ENCODE data around the gene AHR. TPM values are rescaled to one million over a fixed set of nuclear protein-coding genes. Genes with fewer than 3 reads are reported as not detected.
"Not testable (repeated sequence)": the region's sequence is repeated elsewhere in the genome, so short reads cannot be mapped to it uniquely, and the experiment has no call there.

Gene AHR
- total and polyA plus RNA-seq, 2 experiments from 2014 or later: 10.6 to 69.8 TPM

- WGBS (ENCODE audit: low lambda C conversion rate, missing lambda C conversion rate): 87% methylated on average over 5 of the region's 5 CpGs
- no peaks in the 10 kb centered on the region for H4K20me1 ChIP-seq (ENCODE audit: insufficient read depth, poor library complexity, severe bottlenecking)
- TF ChIP-seq EZH2phosphoT487 (IDR thresholded peaks at IDR 0.05; ENCODE audit: low read depth, severe bottlenecking, unreplicated experiment) (no peak), EZH2 (IDR thresholded peaks at IDR 0.05; ENCODE audit: borderline replicate concordance) (no peak), CTCF (IDR thresholded peaks at IDR 0.05; ENCODE audit: poor library complexity) (no peak)
- no peak overlapping the region for H3K27ac ChIP-seq
- no peaks in the 10 kb centered on the region for H3K9me2 ChIP-seq (replicated peaks; ENCODE audit: insufficient read depth)
- no peaks in the 10 kb centered on the region for H3K79me2 ChIP-seq
- no peaks in the 10 kb centered on the region for H3K9me3 ChIP-seq (ENCODE audit: low read depth)
- H2AFZ ChIP-seq: no peak overlapping the region
- H3K4me1 ChIP-seq (ENCODE audit: insufficient read depth): peaks cover 6% of the 10 kb centered on the region
- H3K4me2 ChIP-seq: no peak overlapping the region
- no peak for DNase-seq (ENCODE audit: low spot score)
- H3K36me3 ChIP-seq (replicated peaks; ENCODE audit: insufficient read depth, low read depth): no peaks in the 10 kb centered on the region
- H3K4me3 ChIP-seq: no peak overlapping the region
- H3K27me3 ChIP-seq: no peaks in the 10 kb centered on the region
Observed at GRCh38 chr7:17374654-17375053, 76.2 kb downstream of the AHR start.

GRCh38 chr7:17376595-17376994 lies 78.1 kb downstream of the AHR start:
- Histone ChIP-seq H3K9me2 (replicated peaks; ENCODE audit: insufficient read depth) (no peaks in the 10 kb centered on the region), H3K9me3 (ENCODE audit: low read depth) (no peaks in the 10 kb centered on the region), H2AFZ (no peak overlapping the region), H3K27me3 (no peaks in the 10 kb centered on the region), H3K36me3 (replicated peaks; ENCODE audit: insufficient read depth, low read depth) (no peaks in the 10 kb centered on the region), H3K4me3 (no peak overlapping the region), H3K79me2 (no peaks in the 10 kb centered on the region), H3K4me2 (no peak overlapping the region), H3K4me1 (ENCODE audit: insufficient read depth) (peaks cover 4% of the 10 kb centered on the region), H3K27ac (no peak overlapping the region), H4K20me1 (ENCODE audit: insufficient read depth, poor library complexity, severe bottlenecking) (no peaks in the 10 kb centered on the region)
- DNase-seq (ENCODE audit: low spot score): no peak
- 92% methylated on average over 1 of the region's 1 CpG for WGBS (ENCODE audit: low lambda C conversion rate, missing lambda C conversion rate)
- TF ChIP-seq EZH2 (IDR thresholded peaks at IDR 0.05; ENCODE audit: borderline replicate concordance): no peak

- H3K9me2 ChIP-seq (replicated peaks; ENCODE audit: insufficient read depth): no peaks in the 10 kb centered on the region
- H3K4me1 ChIP-seq (ENCODE audit: insufficient read depth): no peaks in the 10 kb centered on the region
- no peak overlapping the region for H3K4me2 ChIP-seq
- no peak overlapping the region for H2AFZ ChIP-seq
- H3K9me3 ChIP-seq (ENCODE audit: low read depth): no peaks in the 10 kb centered on the region
- no peaks in the 10 kb centered on the region for H3K79me2 ChIP-seq
- H4K20me1 ChIP-seq (ENCODE audit: insufficient read depth, poor library complexity, severe bottlenecking): no peaks in the 10 kb centered on the region
- H3K4me3 ChIP-seq: no peak overlapping the region
- TF ChIP-seq CTCF (IDR thresholded peaks at IDR 0.05; ENCODE audit: poor library complexity) (no peak), EZH2 (IDR thresholded peaks at IDR 0.05; ENCODE audit: borderline replicate concordance) (no peak), EZH2phosphoT487 (IDR thresholded peaks at IDR 0.05; ENCODE audit: low read depth, severe bottlenecking, unreplicated experiment) (no peak)
- H3K27ac ChIP-seq: no peak overlapping the region
- DNase-seq (ENCODE audit: low spot score): no peak
- WGBS (ENCODE audit: low lambda C conversion rate, missing lambda C conversion rate): 61% methylated on average over 4 of the region's 4 CpGs
- no peaks in the 10 kb centered on the region for H3K36me3 ChIP-seq (replicated peaks; ENCODE audit: insufficient read depth, low read depth)
- H3K27me3 ChIP-seq: no peaks in the 10 kb centered on the region
Observed at GRCh38 chr7:17380736-17381662, 82.5 kb downstream of the AHR start.

GRCh38 chr7:17382408-17383354 lies 84.2 kb downstream of the AHR start:
- H3K4me2 ChIP-seq; H3K27ac ChIP-seq; H3K9me3 ChIP-seq (ENCODE audit: low read depth); H4K20me1 ChIP-seq (ENCODE audit: insufficient read depth, poor library complexity, severe bottlenecking); H3K4me3 ChIP-seq; H2AFZ ChIP-seq; H3K79me2 ChIP-seq; H3K36me3 ChIP-seq (replicated peaks; ENCODE audit: insufficient read depth, low read depth); H3K27me3 ChIP-seq; H3K9me2 ChIP-seq (replicated peaks; ENCODE audit: insufficient read depth); H3K4me1 ChIP-seq (ENCODE audit: insufficient read depth); DNase-seq (ENCODE audit: low spot score): not testable (repeated sequence)
- WGBS (ENCODE audit: low lambda C conversion rate, missing lambda C conversion rate): 85% methylated on average over 8 of the region's 8 CpGs
